Progenitor cell of endocrine pancreas (in vitro differentiated cells): ENCODE results near the gene KCTD21. TPM values are rescaled to one million over a fixed set of nuclear protein-coding genes. Genes with fewer than 3 reads are reported as not detected.

Experiments used
- DNase-seq: peaks from one replicate; pipeline ENCODE4 v3.0.0; 2021; ENCODE audit warnings: low spot score; ENCODE audit not compliant: unreplicated experiment
- H3K27ac Mint-ChIP-seq: 2 replicates; pipeline ENCODE4 v1.8.0; 2021; ENCODE audit warnings: mild to moderate bottlenecking, moderate library complexity, mixed read lengths
- H3K27me3 Mint-ChIP-seq: 2 replicates; pipeline ENCODE4 v1.8.0; 2021; ENCODE audit warnings: mixed read lengths
- H3K36me3 Mint-ChIP-seq: 2 replicates; pipeline ENCODE4 v1.8.0; 2022; ENCODE audit warnings: mixed read lengths; ENCODE audit not compliant: insufficient read depth
- H3K4me1 Mint-ChIP-seq: 2 replicates; pipeline ENCODE4 v1.8.0; 2021; ENCODE audit warnings: low read depth, mixed read lengths
- H3K4me3 Mint-ChIP-seq: 2 replicates; pipeline ENCODE4 v1.8.0; 2021; ENCODE audit warnings: low read depth, mild to moderate bottlenecking, moderate library complexity, mixed read lengths
- H3K9me3 Mint-ChIP-seq: 2 replicates; pipeline ENCODE4 v1.8.0; 2021; ENCODE audit warnings: low read depth, mixed read lengths
- CTCF ChIP-seq: fragments of 200-600 bp; sonication (generic); IDR thresholded peaks from one replicate; pipeline ENCODE4 v1.5.0; 2021; ENCODE audit warnings: antibody characterized with exemption, mild to moderate bottlenecking; ENCODE audit not compliant: unreplicated experiment
- total RNA-seq: library from RNA; stranded (reverse); gene quantifications from 2 replicates; pipeline ENCODE4 v1.2.1, GENCODE V29; 2021

The KCTD21 gene
- total RNA-seq, 1 donor from 2014 or later: 7.4 TPM

- no peak for DNase-seq
These were observed 28.3 kb upstream of the KCTD21 start for GRCh38 chr11:78216571-78217287.

DNA sequence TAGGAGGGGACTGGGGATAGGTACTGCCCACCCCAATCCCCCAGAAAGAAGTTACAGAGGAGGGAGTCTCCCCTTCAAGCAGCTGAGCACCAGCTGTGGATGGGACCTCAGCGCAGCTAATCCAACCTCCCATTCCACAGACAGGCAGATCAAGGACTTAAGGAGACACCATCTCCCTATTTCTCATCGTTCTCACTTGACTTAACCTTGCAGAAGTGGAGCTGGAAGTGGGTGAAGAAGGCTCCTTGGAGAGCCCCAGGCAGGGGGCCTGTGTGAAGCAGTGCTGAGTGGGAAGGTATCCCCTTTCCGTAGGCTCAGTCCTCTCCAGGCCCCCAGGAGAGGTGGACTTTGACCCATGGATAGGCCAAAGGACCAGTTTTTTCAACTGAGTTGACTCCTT is 27.6 kb upstream of the KCTD21 start:
- H3K27ac Mint-ChIP-seq: peak overlapping the region; percentile 16
- H3K9me3 Mint-ChIP-seq: no peaks in the 10 kb centered on the region
- H3K27me3 Mint-ChIP-seq: no peaks in the 10 kb centered on the region
- H3K36me3 Mint-ChIP-seq: peaks cover 31% of the 10 kb centered on the region
- no peak for TF ChIP-seq CTCF
- no peak for DNase-seq
- H3K4me1 Mint-ChIP-seq: peaks cover 7% of the 10 kb centered on the region
- no peak overlapping the region for H3K4me3 Mint-ChIP-seq

More at GRCh38 chr11:78216571-78217287, 28.3 kb upstream of the KCTD21 start:
- Mint-ChIP-seq H3K9me3 (no peaks in the 10 kb centered on the region), H3K27ac (no peak overlapping the region), H3K27me3 (no peaks in the 10 kb centered on the region), H3K36me3 (peaks cover 29% of the 10 kb centered on the region), H3K4me3 (no peak overlapping the region), H3K4me1 (peaks cover 7% of the 10 kb centered on the region)
- TF ChIP-seq CTCF: no peak

GRCh38 chr11:78214331-78215194 is 26.1 kb upstream of the KCTD21 start:
- Mint-ChIP-seq H3K4me3 (no peak overlapping the region), H3K27ac (no peak overlapping the region), H3K36me3 (peaks cover 35% of the 10 kb centered on the region), H3K27me3 (no peaks in the 10 kb centered on the region), H3K4me1 (peaks cover 7% of the 10 kb centered on the region), H3K9me3 (no peaks in the 10 kb centered on the region)
- DNase-seq: no peak
- no peak for TF ChIP-seq CTCF

GRCh38 chr11:78213526-78214330 is 25.3 kb upstream of the KCTD21 start:
- no peaks in the 10 kb centered on the region for H3K9me3 Mint-ChIP-seq
- no peak overlapping the region for H3K27ac Mint-ChIP-seq
- H3K4me3 Mint-ChIP-seq: no peak overlapping the region
- no peak for DNase-seq
- peaks cover 36% of the 10 kb centered on the region for H3K36me3 Mint-ChIP-seq
- H3K27me3 Mint-ChIP-seq: no peaks in the 10 kb centered on the region
- H3K4me1 Mint-ChIP-seq: peaks cover 7% of the 10 kb centered on the region
- TF ChIP-seq CTCF: no peak
